ENCODE results near the gene CNP.

The CNP gene

DNA sequence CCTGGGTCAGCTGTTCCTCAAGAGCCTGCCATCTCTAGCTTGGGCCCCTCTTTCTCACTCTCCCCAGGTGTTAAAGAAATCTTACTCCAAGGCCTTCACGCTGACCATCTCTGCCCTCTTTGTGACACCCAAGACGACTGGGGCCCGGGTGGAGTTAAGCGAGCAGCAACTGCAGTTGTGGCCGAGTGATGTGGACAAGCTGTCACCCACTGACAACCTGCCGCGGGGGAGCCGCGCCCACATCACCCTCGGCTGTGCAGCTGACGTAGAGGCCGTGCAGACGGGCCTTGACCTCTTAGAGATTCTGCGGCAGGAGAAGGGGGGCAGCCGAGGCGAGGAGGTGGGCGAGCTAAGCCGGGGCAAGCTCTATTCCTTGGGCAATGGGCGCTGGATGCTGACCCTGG lies 6.8 kb downstream of the CNP start:
- no peak for DNase-seq

DNA sequence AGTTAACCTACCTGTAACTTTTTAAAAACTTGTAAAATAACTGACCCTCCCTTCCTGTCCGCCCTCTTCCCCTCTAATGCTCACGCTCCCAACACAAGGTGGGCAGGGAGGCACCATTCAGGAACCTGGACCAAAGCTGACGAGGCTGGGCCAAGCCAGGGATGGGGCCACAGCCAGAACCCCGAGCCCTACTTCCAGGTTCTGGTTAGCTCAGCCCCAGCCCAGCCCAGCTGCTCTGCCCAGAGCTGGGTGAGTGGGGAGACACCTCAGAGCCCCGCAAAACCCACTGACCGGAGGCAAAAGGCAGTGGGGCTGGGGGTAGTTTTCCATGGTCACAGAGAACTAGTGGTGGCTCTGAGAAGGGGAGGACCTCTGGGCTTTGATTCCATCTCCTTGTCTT lies 7.4 kb downstream of the CNP start:
- no peak for DNase-seq

GRCh38 chr17:41974658-41975057 lies 8.1 kb downstream of the CNP start:
- no peak for DNase-seq

DNA sequence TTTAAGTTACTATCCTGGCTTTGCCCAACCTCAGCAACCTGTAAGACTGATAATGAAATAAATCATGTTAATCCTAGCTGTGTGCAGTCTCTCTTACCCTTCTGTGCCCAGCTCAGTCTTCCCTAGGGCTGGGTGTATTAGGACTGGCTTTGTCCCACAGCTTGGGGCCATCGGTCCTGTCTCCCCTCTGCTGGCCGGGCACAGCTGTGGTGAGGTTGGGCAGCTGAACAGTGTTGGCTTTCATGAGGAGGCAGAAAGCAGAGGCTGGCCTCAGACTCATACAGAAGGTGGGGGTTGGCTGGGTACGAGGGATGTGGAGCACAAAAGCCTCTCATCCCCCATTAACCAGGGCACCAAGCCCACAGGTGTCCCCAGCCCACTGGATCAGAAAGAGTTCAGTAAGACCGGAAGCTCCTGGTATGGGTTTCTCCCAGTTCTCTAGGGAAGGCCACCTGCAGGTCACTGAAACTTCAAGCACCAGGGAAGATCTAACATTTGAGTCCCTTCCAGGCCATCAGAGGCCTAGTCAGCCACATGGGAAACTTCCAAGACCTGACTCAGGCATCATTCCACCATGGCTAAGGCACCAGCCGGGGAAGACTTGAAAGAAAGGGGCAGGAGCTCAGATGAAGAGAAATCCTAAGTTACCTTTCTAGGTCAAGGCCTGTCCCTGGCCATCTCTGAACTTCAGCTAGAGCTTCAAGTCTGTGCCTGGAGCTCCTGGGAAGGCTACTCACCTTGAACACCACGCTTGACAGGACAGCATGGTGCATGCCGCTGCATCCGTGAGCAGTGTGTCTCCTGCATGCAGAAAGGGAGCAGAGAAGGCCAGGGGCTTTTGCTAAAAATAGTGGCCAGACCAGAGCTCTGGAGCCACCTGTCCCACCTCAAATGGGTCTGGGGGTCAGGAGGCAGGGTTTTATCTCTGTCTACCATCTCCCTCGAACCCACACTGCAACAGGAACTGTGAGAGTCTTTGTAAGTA lies 8.8 kb downstream of the CNP start:
- DNase-seq: no peak

- no peak for DNase-seq
These were observed 9.7 kb downstream of the CNP start for GRCh38 chr17:41976142-41976768.

DNA sequence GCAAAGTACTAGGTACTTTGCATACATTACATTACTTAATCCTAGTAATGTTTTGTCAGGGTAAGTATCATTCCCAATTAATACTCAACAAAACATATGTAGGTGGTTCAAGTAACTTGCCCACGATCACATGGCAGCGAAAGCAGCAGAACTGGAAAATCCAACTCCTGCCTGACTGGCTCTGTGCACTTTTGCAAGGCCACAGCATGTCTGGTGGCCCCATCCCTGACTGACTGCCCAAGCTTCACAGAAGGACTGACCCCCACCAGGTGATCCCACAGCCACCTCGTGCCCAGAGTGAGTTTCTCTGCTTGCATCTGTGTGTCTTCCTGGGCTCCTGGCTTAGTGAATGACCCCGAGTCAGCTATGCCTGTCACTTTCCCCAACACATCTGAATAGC lies 11.4 kb downstream of the CNP start:
- DNase-seq: no peak

GRCh38 chr17:41982026-41982760 lies 15.6 kb downstream of the CNP start:
- no peak for DNase-seq

- DNase-seq: no peak
These were observed 17.9 kb downstream of the CNP start for GRCh38 chr17:41984454-41984853.

DNA sequence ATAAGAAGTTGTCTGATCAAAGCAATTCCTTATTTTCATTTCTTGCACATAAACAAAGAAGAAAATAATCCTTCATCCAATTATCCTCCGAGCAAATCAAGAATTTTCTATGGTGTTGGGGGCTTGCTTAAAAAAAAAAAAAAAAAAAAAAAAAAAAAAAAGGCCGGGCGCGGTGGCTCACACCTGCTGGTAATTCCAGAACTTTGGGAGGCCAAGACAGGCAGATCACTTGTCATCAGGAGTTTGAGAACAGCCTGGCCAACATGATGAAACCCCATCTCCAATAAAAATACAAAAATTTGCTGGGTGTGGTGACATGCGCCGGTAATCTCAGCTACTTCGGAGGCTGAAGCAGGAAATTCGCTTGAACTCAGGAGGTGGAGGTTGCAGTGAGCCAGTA lies 19.3 kb downstream of the CNP start:
- DNase-seq: no peak

DNA sequence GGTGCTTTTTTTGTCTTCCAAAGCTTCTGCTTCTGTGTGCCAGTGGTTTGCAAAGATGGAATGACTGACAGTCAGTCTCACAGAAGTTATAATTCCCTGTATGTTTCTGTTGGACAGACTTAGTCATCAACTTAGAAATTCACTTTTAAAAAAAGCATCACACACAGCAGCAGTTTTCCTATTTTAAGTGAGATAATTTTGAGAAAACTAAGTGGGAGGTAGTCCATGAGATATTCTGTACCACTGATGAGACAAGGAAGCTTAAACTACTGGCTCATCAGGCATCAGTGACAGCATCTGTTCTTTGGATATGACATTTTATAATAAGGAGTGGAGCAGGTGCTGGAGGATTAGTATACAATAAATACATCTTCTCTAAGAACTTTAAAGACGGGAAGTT lies 20.0 kb downstream of the CNP start:
- DNase-seq: no peak

DNA sequence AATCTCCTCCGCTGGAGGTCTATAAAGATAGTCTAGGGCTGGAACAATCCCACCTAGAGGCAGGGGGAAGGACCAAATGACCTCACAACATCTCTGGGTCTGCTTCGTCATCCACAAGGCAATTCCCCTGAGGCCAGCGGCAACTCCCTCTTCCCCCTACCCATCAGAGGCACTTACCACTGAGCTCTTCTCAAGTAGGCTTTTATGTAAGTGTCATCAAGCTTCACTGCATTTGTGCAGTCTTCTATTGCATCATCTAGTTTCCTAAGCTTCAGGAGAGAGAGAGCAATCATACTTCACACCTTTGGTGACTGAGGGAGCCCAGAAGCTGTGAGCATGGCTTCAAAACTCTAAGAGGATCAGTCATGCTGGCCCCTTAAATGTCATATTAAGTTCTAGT lies 21.0 kb downstream of the CNP start:
- no peak for DNase-seq

- DNase-seq: no peak
These were observed 21.8 kb downstream of the CNP start for GRCh38 chr17:41988418-41988817.

GRCh38 chr17:41989702-41990419 lies 23.3 kb downstream of the CNP start:
- no peak for DNase-seq

DNA sequence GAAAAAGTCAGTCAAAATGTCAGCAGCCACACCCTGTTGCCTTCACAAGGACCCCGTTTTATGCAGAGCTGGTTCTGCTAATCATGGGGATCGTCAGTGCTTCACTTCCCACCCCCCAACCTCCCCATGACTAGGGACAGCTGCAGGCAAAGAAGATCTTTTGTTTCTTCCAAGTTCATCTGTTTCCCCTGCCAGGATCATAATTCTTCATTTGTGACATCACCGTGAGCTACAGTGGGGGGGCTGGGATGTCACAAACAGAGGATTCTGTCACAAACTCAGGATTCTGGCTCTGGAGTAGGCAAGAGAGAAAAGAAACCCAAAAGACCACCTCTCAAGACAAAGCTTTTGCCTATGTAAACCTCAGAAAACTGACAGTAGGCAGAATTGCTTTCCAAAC lies 26.0 kb downstream of the CNP start:
- no peak for DNase-seq

GRCh38 chr17:41996855-41997164 lies 30.2 kb downstream of the CNP start:
- DNase-seq: no peak

- no peak for DNase-seq
These were observed 31.9 kb downstream of the CNP start for GRCh38 chr17:41998497-41998896.

GRCh38 chr17:42000413-42001133 lies 34.0 kb downstream of the CNP start:
- no peak for DNase-seq

DNA sequence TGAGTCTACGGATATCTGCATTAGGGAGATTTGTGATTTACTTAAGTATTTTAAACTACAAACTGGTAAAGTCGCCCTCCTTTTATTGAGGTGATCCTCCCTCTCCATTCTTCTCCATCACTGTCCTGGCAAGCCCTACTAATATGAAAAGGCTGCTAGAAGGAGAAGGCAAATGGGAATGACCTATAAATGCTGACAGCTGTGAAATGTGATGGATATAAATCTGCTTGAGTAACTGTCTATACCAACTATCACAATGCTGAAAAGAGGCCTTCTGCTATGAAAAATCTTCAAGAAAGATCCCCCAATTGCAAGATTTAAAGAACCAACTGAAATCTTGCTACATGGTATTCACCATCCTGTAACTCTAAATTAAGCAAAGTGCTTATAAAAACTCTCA lies 35.1 kb downstream of the CNP start:
- DNase-seq: no peak

DNA sequence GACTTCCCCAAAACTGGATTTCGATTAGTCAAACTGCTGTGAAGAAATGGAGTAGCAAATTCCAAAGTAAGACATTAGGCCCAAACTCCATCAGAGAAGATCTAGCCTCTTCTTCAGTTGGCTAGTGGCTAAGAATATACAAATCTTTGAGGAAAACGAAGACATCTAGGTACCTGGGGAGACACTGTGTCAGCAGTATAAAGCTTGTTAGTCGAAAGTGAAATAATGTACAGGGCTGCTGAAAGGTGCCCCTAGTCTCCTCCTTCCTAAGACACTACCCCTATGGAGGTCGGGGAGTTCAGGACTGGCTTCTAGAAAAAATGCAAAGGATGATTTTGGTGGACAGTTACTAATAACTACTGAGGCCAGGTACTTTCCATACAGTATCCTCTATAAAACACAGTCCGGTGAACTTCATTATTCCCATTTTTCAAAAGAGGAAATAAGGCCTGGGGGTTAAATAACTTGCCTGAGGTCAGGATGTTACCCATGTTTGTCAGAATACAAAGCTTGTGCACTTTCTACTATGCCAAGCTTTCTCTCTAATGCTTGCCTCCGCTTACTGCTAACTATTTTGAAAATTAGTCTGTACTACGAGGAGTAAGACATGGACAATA lies 35.7 kb downstream of the CNP start:
- DNase-seq: no peak

- no peak for DNase-seq
These were observed 36.3 kb downstream of the CNP start for GRCh38 chr17:42002792-42003301.

DNA sequence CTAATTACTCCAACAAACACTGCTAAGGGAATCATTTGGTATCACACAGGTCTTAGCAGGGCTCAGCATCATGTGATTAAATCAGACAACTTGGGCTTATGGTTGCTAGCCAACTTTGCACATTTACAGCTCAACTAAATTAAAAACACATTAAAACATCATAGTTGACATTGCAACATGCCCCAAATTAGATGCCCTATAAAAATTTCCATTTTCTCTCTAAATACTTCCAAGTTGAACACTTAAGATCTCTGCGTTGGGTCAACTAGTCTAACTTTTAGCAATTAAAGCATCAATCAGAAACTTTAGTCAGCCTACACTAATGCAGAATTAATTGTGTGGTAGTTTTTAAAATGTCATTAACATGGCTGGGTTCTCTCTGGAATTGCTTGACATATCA lies 38.6 kb downstream of the CNP start:
- DNase-seq: no peak

GRCh38 chr17:42009170-42009569 lies 42.6 kb downstream of the CNP start:
- DNase-seq: no peak

Measured in NCI-H774 (cell line).